HG02623 (cell line): ENCODE results near the gene RCOR1.

ENCODE experiments used
- ATAC-seq: cut with Tn5 transposase; IDR thresholded peaks from one replicate; pipeline ENCODE4 v1.9.1; 2021; ENCODE audit warnings: moderate library complexity; ENCODE audit not compliant: unreplicated experiment

Gene RCOR1

GRCh38 chr14:102770147-102771123, 178.0 kb downstream of the RCOR1 start:
- no peak for ATAC-seq

GRCh38 chr14:102771144-102771543, 178.7 kb downstream of the RCOR1 start:
- no peak for ATAC-seq

DNA sequence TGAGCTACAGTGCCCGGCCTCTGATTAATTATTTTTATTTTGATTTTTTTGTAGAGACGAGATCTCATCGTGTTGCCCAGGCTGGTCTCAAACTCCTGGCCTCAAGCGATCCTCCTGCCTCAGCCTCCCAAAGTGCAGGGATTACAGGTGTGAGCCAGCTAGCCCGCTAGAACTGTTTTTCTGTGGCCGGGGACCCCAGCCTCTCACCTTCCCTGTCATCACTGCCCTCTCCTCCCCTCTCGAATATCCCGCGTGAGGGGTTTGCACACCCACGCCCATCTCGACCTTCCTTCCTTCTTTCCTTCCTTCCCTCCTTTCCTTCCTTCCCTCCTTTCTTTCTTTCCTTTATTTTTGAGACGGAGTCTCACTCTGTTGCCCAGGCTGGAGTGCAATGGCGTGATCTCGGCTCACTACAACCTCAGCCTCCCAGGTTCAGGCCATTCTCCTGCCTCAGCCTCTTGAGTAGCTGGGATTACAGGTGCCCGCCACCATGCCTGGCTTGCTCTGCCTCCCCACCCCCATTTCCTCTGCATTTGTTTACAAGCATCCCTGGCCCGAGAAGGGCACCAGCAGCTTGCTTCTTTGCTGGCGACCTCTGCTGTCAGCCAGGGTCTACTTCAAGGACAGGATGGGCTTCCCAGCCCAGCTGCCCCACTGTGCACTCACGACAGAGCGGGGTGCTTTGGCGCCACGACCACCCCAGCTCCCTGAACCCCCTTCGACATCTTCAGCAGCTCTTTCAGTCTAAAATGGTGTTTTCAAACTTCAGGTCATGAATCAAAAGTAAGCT, 180.5 kb downstream of the RCOR1 start:
- no peak for ATAC-seq

DNA sequence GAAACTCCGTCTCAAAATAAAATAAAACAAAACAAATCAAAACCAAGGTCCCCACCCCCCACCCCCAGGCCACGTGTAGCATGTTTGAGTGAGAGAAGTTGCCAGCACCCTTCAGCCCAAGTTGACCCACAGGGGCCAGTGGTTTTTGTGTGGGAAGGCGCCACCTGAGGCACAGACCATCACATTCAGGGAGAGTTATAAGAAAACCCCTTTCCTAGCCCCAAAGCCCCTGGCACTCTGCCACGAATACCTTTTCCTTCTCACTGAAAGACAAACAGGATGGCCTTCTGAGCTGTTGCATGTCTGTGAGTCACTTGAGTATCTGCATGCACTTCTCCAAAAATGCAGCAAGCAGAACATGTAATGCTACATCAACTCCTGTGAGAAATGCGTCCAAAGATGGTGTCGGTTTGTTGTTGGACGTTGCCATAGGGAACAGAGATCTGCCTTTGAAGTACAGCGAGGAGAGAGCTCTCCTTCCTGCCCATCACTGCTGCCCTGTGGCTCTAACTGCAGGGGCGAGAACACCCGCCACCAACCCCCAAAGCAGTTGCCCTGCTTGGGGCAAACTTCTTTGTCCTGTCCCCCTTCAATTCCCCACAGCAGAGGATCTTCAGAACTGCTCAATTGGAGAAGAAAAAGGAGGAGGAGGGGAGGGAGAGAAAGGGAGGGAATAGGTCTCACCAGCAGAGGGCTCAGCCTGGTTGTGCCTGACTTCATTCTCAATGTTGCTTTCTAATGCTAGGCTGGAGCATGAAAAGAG, 182.1 kb downstream of the RCOR1 start:
- ATAC-seq = no peak

GRCh38 chr14:102775855-102776760, 183.7 kb downstream of the RCOR1 start:
- no peak for ATAC-seq

DNA sequence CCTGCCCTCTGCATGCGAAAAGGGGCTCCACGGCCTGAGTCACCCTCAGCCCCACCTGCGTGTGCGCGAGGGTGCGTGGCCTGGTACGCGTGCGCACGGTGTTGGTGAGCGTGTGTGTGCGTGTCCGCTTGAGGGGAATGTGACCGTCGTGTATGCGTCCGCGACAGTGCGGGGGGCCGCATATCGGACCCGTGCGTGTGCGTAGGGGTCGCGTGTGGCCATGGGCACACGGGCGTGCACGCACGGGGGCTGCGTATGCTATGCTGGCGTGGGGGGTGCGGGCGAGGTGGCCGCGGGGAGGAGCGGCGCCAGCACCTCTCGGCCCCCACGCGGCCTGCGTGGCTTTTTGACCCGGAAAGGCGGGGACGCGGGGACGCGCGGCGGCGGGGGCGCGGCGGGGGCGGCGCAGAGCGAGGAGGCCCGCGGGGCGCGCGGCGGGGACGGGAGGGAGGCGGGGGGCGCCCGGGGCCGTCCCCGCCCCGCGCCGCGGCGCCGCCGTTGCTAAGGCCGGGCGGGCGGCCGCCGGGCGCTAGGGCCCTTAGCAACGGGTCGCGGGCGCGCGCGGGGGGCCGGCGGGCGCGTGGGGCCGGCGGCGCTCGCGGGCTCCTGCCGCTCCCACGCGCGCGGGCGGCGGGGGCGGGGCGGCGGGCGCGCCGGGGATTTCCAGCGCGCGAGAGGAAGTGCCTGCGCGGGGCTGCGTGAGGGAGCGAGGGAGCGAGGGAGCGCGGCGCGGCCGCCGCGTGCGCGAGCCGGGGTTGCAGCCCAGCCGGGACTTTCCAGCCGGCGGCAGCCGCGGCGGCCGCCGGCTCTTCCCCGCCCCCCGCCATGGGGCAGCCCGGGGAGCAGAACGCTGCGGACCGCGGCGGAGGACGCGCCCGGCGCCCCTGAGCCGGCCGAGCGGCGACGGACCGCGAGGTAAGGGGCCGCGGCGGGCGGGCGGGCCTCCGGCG, 184.6 kb downstream of the RCOR1 start, which contains the start of gene TRAF3:
Gene TRAF3 (plus strand): TSS at position 689 of the 950 bp plus-strand sequence. CDS start 92,753 bp downstream, outside the sequence.
- ATAC-seq = peak; percentile 58

DNA sequence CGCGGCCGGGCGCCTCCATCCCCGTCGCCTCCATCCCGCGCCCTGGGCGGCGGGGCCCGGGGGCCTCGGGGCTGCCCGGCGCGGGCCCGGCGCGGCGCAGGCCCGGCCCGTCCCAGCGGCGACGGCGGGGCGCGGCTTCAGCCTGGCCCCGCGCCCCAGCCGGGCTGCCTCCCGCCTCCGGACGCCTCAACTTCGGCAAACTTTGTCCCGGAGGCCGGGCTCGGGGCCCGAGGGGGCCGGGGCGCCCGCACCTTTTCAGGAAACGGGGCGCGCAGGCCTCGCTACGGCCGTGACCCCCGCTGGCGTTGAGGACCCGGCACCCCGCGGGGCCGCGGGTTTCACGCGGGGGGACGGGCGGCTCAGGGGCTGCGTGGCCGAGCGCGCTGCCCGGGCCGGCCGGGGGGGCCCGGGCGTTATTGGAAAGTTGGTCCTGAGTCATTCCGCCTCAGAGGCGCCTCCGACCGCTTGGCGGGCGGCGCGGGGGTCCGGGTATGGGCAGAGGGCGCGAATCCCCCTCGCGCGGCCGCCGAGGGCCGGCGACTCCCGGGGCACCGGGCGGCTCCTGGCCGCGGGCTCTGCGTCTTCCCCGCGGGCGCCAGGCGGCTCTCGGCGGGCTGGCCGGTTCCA, 185.4 kb downstream of the RCOR1 start:
- ATAC-seq = peak; percentile 11

DNA sequence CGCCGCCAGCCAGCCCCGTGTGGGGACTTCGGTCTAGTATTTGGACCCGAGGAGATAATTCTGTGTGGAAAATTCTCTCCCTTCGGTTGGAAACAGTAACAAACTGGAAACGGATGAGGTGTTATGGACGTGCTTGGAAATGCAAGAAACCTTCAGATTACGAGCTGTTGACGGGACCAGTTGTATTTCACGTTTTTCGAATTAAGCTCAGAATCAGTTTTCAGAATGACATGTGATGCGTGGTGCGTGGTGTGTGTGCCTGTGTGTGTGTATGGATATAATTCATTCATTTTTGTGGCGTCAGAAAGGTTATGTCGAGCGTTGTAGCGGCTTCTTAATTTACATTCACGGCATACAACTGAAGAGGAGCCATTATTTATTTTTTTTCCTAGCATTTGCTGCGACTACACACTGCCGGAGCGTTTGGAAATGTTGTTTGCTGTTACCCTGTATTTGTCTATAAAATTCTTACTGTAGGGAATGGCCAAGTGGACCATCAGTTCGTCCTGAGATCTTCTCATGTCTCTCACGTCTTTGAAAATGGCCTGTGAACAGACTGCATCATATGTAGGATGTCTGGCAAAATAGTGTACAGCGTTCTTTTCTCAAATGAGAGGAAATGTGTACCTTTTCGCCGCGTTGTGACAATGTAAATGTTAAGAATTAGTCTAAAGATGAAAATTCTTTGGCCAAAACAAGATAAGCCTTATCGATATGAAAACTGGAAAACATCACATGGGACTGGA, 186.1 kb downstream of the RCOR1 start:
- ATAC-seq = no peak

- ATAC-seq = no peak
Observed at GRCh38 chr14:102779084-102779462, 186.6 kb downstream of the RCOR1 start.

GRCh38 chr14:102779574-102780315, 187.3 kb downstream of the RCOR1 start:
- ATAC-seq = no peak
